Subcutaneous abdominal adipose tissue (tissue), 5 donors: Measurements from ENCODE around the gene ZNF593.

ENCODE experiments used
- H3K27ac ChIP-seq: one replicate; pipeline ENCODE4 v1.7.0; 2013; ENCODE audit warnings: low read depth, mild to moderate bottlenecking, inconsistent platforms, low read length, moderate library complexity
- H3K27me3 ChIP-seq, 5 donors: one replicate each; pipeline ENCODE4 v1.7.0; 2013; ENCODE audit warnings: low read length in 5 of 5, inconsistent platforms in 1 of 5; ENCODE audit not compliant: control insufficient read depth in 5 of 5, insufficient read depth in 4 of 5
- H3K36me3 ChIP-seq, 5 donors: one replicate each; pipeline ENCODE4 v1.7.0; 2013; ENCODE audit warnings: low read length in 5 of 5; ENCODE audit not compliant: control insufficient read depth in 5 of 5, insufficient read depth in 5 of 5
- H3K4me1 ChIP-seq, 5 donors: one replicate each; pipeline ENCODE4 v1.7.0; 2013; ENCODE audit warnings: low read length in 5 of 5, mild to moderate bottlenecking in 3 of 5, moderate library complexity in 1 of 5; ENCODE audit not compliant: control insufficient read depth in 5 of 5, insufficient read depth in 5 of 5
- H3K4me3 ChIP-seq, 5 donors: one replicate each; pipeline ENCODE4 v1.7.0; 2013; ENCODE audit warnings: low read length in 5 of 5, low read depth in 1 of 5
- H3K9ac ChIP-seq, 5 donors: one replicate each; pipeline ENCODE4 v1.7.0; 2013; ENCODE audit warnings: low read length in 5 of 5, mild to moderate bottlenecking in 4 of 5, moderate library complexity in 3 of 5
- H3K9me3 ChIP-seq, 5 donors: one replicate each; pipeline ENCODE4 v1.7.0; 2013; ENCODE audit warnings: low read length in 5 of 5; ENCODE audit not compliant: control insufficient read depth in 5 of 5
- donor health status: healthy.
- donor health status: healthy.
- donor health status: healthy.
- donor health status: healthy.
- donor health status: healthy.

ZNF593 gene

GRCh38 chr1:26145960-26146294 lies 23.8 kb upstream of the ZNF593 start:
- Histone ChIP-seq H3K4me3 (no peak overlapping the region), H3K4me1 (peaks cover 0 to 3% (median 2%) of the 10 kb centered on the region in 5 donors), H3K36me3 (no peaks in the 10 kb centered on the region), H3K9me3 (no peaks in the 10 kb centered on the region), H3K9ac (no peak overlapping the region), H3K27me3 (peaks cover 0 to 7% (median 0%) of the 10 kb centered on the region in 5 donors), H3K27ac (no peak overlapping the region)

- Histone ChIP-seq H3K9me3 (no peaks in the 10 kb centered on the region), H3K9ac (no peak overlapping the region), H3K36me3 (no peaks in the 10 kb centered on the region), H3K27me3 (peaks cover 0 to 8% (median 0%) of the 10 kb centered on the region in 5 donors), H3K27ac (no peak overlapping the region), H3K4me3 (no peak overlapping the region), H3K4me1 (peaks cover 0 to 3% (median 2%) of the 10 kb centered on the region in 5 donors)
These were observed 20.8 kb upstream of the ZNF593 start for GRCh38 chr1:26148887-26149286.

- Histone ChIP-seq H3K27ac (no peak overlapping the region), H3K4me1 (peaks cover 0 to 45% (median 2%) of the 10 kb centered on the region in 5 donors), H3K4me3 (no peak overlapping the region), H3K27me3 (peaks cover 13 to 42% (median 26%) of the 10 kb centered on the region in 5 donors), H3K9ac (no peak overlapping the region), H3K9me3 (no peaks in the 10 kb centered on the region), H3K36me3 (no peaks in the 10 kb centered on the region)
These were observed 15.7 kb upstream of the ZNF593 start for GRCh38 chr1:26153966-26154532.

GRCh38 chr1:26154750-26155149 lies 15.0 kb upstream of the ZNF593 start:
- no peaks in the 10 kb centered on the region for H3K36me3 ChIP-seq
- peak overlapping the region in 2 of 5 donors; percentile 6 to 11 for H3K4me3 ChIP-seq
- peaks cover 13 to 45% (median 26%) of the 10 kb centered on the region in 5 donors for H3K27me3 ChIP-seq
- peak overlapping the region; percentile 72 for H3K27ac ChIP-seq
- H3K9me3 ChIP-seq = no peaks in the 10 kb centered on the region
- H3K9ac ChIP-seq = peak overlapping the region in 2 of 5 donors; percentile 13 to 58
- peaks cover 0 to 45% (median 2%) of the 10 kb centered on the region in 5 donors for H3K4me1 ChIP-seq

- peak overlapping the region; percentile 72 for H3K27ac ChIP-seq
- no peaks in the 10 kb centered on the region for H3K36me3 ChIP-seq
- peak overlapping the region in 3 of 5 donors; percentile 8 to 58 (median 13) for H3K9ac ChIP-seq
- peaks cover 0 to 45% (median 2%) of the 10 kb centered on the region in 5 donors for H3K4me1 ChIP-seq
- no peaks in the 10 kb centered on the region for H3K9me3 ChIP-seq
- peaks cover 13 to 45% (median 26%) of the 10 kb centered on the region in 5 donors for H3K27me3 ChIP-seq
- H3K4me3 ChIP-seq = peak overlapping the region in 3 of 5 donors; percentile 45 to 53 (median 47)
These were observed 14.1 kb upstream of the ZNF593 start for GRCh38 chr1:26155370-26156284.

- Histone ChIP-seq H3K4me1 (peaks cover 2 to 53% (median 6%) of the 10 kb centered on the region in 5 donors), H3K9ac (peak overlapping the region in 2 of 5 donors; percentile 9 to 54), H3K27ac (peak overlapping the region; percentile 72), H3K27me3 (peaks cover 13 to 45% (median 31%) of the 10 kb centered on the region in 5 donors), H3K9me3 (no peaks in the 10 kb centered on the region), H3K36me3 (no peaks in the 10 kb centered on the region), H3K4me3 (peak overlapping the region in 4 of 5 donors; percentile 23 to 53 (median 46))
These were observed 13.2 kb upstream of the ZNF593 start for GRCh38 chr1:26156285-26157038.

- peak overlapping the region; percentile 74 for H3K27ac ChIP-seq
- peaks cover 2 to 63% (median 16%) of the 10 kb centered on the region in 5 donors for H3K4me1 ChIP-seq
- H3K36me3 ChIP-seq = no peaks in the 10 kb centered on the region
- no peaks in the 10 kb centered on the region for H3K9me3 ChIP-seq
- peaks cover 13 to 48% (median 31%) of the 10 kb centered on the region in 5 donors for H3K27me3 ChIP-seq
- peak overlapping the region in 3 of 5 donors; percentile 66 to 70 (median 70) for H3K4me3 ChIP-seq
- H3K9ac ChIP-seq = peak overlapping the region in 1 of 5 donors; percentile 53
These were observed 11.3 kb upstream of the ZNF593 start for GRCh38 chr1:26158271-26158907.

GRCh38 chr1:26158908-26159742 lies 10.6 kb upstream of the ZNF593 start, which contains the start of gene FAM110D:
Gene FAM110D (plus strand): TSS chr1:26159079. CDS start chr1:26161292, 2,213 bp downstream.
- Histone ChIP-seq H3K27ac (peak within 1 kb of the TSS; percentile 74), H3K4me3 (peak within 1 kb of the TSS; percentile 5 to 70 (median 66)), H3K27me3 (peaks cover 13 to 44% (median 31%) of the 10 kb centered on the region in 5 donors), H3K9me3 (no peaks in the 10 kb centered on the region), H3K9ac (peak within 1 kb of the TSS in 4 of 5 donors; percentile 40 to 68 (median 55)), H3K36me3 (no peaks in the 10 kb centered on the region), H3K4me1 (peaks cover 2 to 65% (median 21%) of the 10 kb centered on the region in 5 donors)

- H3K36me3 ChIP-seq = no peaks in the 10 kb centered on the region
- peaks cover 13 to 43% (median 30%) of the 10 kb centered on the region in 5 donors for H3K27me3 ChIP-seq
- peak overlapping the region in 3 of 5 donors; percentile 40 to 68 (median 53) for H3K9ac ChIP-seq
- H3K9me3 ChIP-seq = no peaks in the 10 kb centered on the region
- H3K4me1 ChIP-seq = peaks cover 2 to 66% (median 25%) of the 10 kb centered on the region in 5 donors
- peak overlapping the region; percentile 74 for H3K27ac ChIP-seq
- peak overlapping the region in 4 of 5 donors; percentile 63 to 70 (median 68) for H3K4me3 ChIP-seq
These were observed 10.0 kb upstream of the ZNF593 start for GRCh38 chr1:26159743-26160039.
